Mesendoderm (in vitro differentiated cells): ENCODE measurements around the gene NRM. TPM values are rescaled to one million over a fixed set of nuclear protein-coding genes. Genes with fewer than 3 reads are reported as not detected.

Experiments
- DNase-seq: peaks from one replicate; pipeline ENCODE4 v3.0.0; 2013
- H2AK5ac ChIP-seq: 2 replicates; pipeline ENCODE4 v1.6.1; 2013; ENCODE audit warnings: low read length, inconsistent platforms
- H2BK120ac ChIP-seq: 2 replicates; pipeline ENCODE4 v1.6.1; 2013; ENCODE audit warnings: low read depth, mild to moderate bottlenecking, low read length, moderate library complexity, mixed read lengths
- H2BK15ac ChIP-seq: replicated peaks from 2 replicates; pipeline ENCODE4 v1.6.1; 2013; ENCODE audit warnings: low read depth, mild to moderate bottlenecking, moderate library complexity
- H2BK5ac ChIP-seq: 2 replicates; pipeline ENCODE4 v1.6.1; 2013; ENCODE audit warnings: low read length, inconsistent platforms
- H3K18ac ChIP-seq: 2 replicates; pipeline ENCODE4 v1.6.1; 2013; ENCODE audit warnings: mild to moderate bottlenecking, low read length, mixed read lengths
- H3K23ac ChIP-seq: one replicate; pipeline ENCODE4 v1.6.1; 2013; ENCODE audit warnings: low read length
- H3K27ac ChIP-seq: 2 replicates; pipeline ENCODE4 v1.5.1; 2013; ENCODE audit warnings: low read depth, mild to moderate bottlenecking, inconsistent platforms, low read length, moderate library complexity
- H3K27me3 ChIP-seq: 2 replicates; pipeline ENCODE4 v1.6.1; 2013; ENCODE audit warnings: low read length, control low read depth, mild to moderate bottlenecking, inconsistent platforms; ENCODE audit not compliant: insufficient read depth, poor library complexity
- H3K36me3 ChIP-seq: 2 replicates; pipeline ENCODE4 v1.6.1; 2013; ENCODE audit warnings: low read length, inconsistent platforms; ENCODE audit not compliant: control insufficient read depth, insufficient read depth
- H3K4ac ChIP-seq: one replicate; pipeline ENCODE4 v1.6.1; 2013; ENCODE audit warnings: low read depth, mild to moderate bottlenecking, low read length, moderate library complexity
- H3K4me1 ChIP-seq: 2 replicates; pipeline ENCODE4 v1.6.1; 2013; ENCODE audit warnings: low read depth, low read length, inconsistent platforms; ENCODE audit not compliant: control insufficient read depth
- H3K4me2 ChIP-seq: 2 replicates; pipeline ENCODE4 v1.6.1; 2013; ENCODE audit warnings: low read length
- H3K4me3 ChIP-seq: 2 replicates; pipeline ENCODE4 v1.5.1; 2013; ENCODE audit warnings: mild to moderate bottlenecking, low read length
- H3K56ac ChIP-seq: one replicate; pipeline ENCODE4 v1.6.1; 2013; ENCODE audit warnings: low read length
- H3K79me1 ChIP-seq: 2 replicates; pipeline ENCODE4 v1.6.1; 2013; ENCODE audit warnings: low read length, inconsistent platforms
- H3K79me2 ChIP-seq: 2 replicates; pipeline ENCODE4 v1.6.1; 2013; ENCODE audit warnings: mild to moderate bottlenecking, low read length; ENCODE audit not compliant: control insufficient read depth, insufficient read depth
- H3K9ac ChIP-seq: 2 replicates; pipeline ENCODE4 v1.6.1; 2013; ENCODE audit warnings: low read length, inconsistent platforms
- H4K5ac ChIP-seq: one replicate; pipeline ENCODE4 v1.6.1; 2013; ENCODE audit warnings: low read length
- H4K8ac ChIP-seq: one replicate; pipeline ENCODE4 v1.6.1; 2013; ENCODE audit warnings: low read depth, mild to moderate bottlenecking, control low read depth, low read length, moderate library complexity
- WGBS: extraction: QIAGEN DNeasy Blood & Tissue Kit; methylation state at CpG from one replicate; pipeline ENCODE4 v1.1.7; 2013; ENCODE audit warnings: low lambda C conversion rate, missing lambda C conversion rate; ENCODE audit not compliant: insufficient coverage; ENCODE audit errors: extremely low coverage; 5-methylcytosine and 5-hydroxymethylcytosine counted together
- small RNA-seq: library from polyadenylated mRNA; stranded (forward); fragments of <200 nt; extraction: miRNeasy Mini kit (QIAGEN cat#:217004); gene quantifications from one replicate; pipeline ENCODE3, GENCODE V24; 2013; ENCODE audit not compliant: insufficient read depth

NRM gene

DNA sequence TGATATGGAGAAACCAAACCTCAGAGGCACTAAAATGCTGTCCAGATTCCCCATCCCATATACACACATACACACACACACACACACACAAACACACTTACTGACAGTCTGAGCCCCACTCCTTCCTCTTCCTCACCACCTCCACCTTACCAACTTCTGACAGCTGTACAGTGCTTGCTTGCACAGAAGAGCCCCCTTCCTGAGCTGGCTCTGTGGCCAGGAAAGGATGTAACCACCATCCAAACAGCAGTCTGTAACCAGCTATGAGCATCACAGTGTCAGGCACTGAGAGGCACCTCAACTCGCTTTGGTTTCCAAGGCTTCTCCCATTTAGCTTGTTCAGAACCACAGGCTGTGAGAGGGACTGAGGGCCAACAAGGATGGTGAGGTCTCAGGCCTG is 49.7 kb downstream of the NRM start:
- Histone ChIP-seq H4K8ac (no peak overlapping the region), H2AK5ac (no peak overlapping the region), H3K79me2 (peaks cover 8% of the 10 kb centered on the region), H2BK5ac (no peak overlapping the region), H3K18ac (no peak overlapping the region), H3K23ac (no peak overlapping the region), H3K9ac (no peak overlapping the region), H2BK15ac (no peak overlapping the region), H3K27me3 (no peaks in the 10 kb centered on the region), H2BK120ac (no peak overlapping the region), H3K79me1 (peaks cover 9% of the 10 kb centered on the region), H3K36me3 (peaks cover 7% of the 10 kb centered on the region), H3K4ac (no peak overlapping the region), H3K56ac (no peak overlapping the region), H3K4me1 (peaks cover under 1% of the 10 kb centered on the region), H3K27ac (no peak overlapping the region), H3K4me3 (no peak overlapping the region), H3K4me2 (no peak overlapping the region), H4K5ac (no peak overlapping the region)
- DNase-seq: no peak
- WGBS: no CpG with 5 or more reads among the region's 1 CpG

DNA sequence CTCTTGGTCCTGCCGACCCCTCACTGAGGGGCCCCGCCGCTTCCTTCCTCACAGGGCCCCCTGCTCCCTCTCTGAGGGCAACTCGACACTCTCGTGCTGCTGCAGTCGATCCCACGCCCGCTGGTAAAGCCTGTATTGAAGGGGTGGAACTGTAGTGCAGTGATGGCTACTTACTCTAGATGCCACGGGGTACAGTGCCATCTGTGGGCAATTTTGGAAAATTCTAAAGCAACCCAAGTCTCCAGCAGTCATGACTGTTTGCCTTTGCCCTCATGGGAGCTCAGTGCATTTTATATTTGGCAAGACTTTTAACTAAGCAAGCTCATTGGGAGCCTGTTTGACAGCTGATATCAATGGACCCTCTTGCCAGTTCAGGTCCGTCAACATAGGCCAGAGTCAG is 50.3 kb downstream of the NRM start:
- H3K18ac ChIP-seq: no peak overlapping the region
- H3K27me3 ChIP-seq: no peaks in the 10 kb centered on the region
- H2BK120ac ChIP-seq: no peak overlapping the region
- no peak overlapping the region for H3K27ac ChIP-seq
- no peak overlapping the region for H3K23ac ChIP-seq
- no peak overlapping the region for H3K9ac ChIP-seq
- peaks cover 5% of the 10 kb centered on the region for H3K79me1 ChIP-seq
- H2BK15ac ChIP-seq: no peak overlapping the region
- no peak overlapping the region for H3K4me2 ChIP-seq
- H3K36me3 ChIP-seq: peaks cover 7% of the 10 kb centered on the region
- no peak overlapping the region for H4K8ac ChIP-seq
- H3K4me1 ChIP-seq: no peaks in the 10 kb centered on the region
- H2AK5ac ChIP-seq: no peak overlapping the region
- H4K5ac ChIP-seq: no peak overlapping the region
- no peak overlapping the region for H3K4ac ChIP-seq
- no peak overlapping the region for H3K4me3 ChIP-seq
- H3K79me2 ChIP-seq: peaks cover 3% of the 10 kb centered on the region
- DNase-seq: no peak
- no peak overlapping the region for H2BK5ac ChIP-seq
- no peak overlapping the region for H3K56ac ChIP-seq
- no CpG with 5 or more reads among the region's 10 CpGs for WGBS

Small RNAs within 50 kb of the gene (small RNA-seq; reads per million reads assigned to genes)
- gene RF00019: not detected
